ENCODE data around the gene YARS1.

DNA sequence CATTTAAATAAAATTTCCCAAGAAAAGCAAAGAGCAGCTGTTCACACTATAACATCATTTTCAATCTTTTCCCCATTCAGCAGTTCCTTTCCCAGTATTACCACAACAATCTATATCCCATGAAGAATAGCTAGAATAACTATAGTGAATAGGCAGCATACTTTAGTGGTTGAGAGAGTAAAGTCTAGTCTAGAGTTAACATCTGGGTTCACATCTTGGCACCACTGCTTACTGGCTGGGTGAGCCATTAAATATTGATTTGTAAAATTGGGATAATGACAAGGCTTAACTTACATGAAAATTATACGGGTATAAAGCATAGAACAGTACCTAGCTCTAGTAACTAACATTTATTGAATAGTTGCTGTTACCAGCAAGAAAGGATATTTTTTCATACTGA, 14.7 kb upstream of the YARS1 start:
- TF ChIP-seq ZNF274 (IDR thresholded peaks at IDR 0.05; ENCODE audit: low read depth, low read length) (no peak), YY1 (IDR thresholded peaks at IDR 0.05; ENCODE audit: insufficient read depth, insufficient read length) (no peak), SUZ12 (IDR thresholded peaks at IDR 0.05; ENCODE audit: extremely low read depth, insufficient read depth, insufficient read length) (no peak)
